ENCODE measurements around the gene RGS7BP. TPM values are rescaled to one million over a fixed set of nuclear protein-coding genes. Genes with fewer than 3 reads are reported as not detected.

Gene RGS7BP
- total and polyA plus RNA-seq, 2 of the 13 experiments (the other 11 are each of a cell fraction or from before 2014, with no cell fraction given) = not detected

GRCh38 chr5:64629841-64630240 is 124.0 kb downstream of the RGS7BP start:
- H3K9me3 ChIP-seq (ENCODE audit: low read length) = no peaks in the 10 kb centered on the region
- CTCF ChIA-PET (ENCODE audit: low intra/inter-chr PET ratio, low total read pairs) = no interaction called here
- in situ Hi-C loops (cut with HindIII; ENCODE audit: extremely low pct_ligation_motif_present, low pct_unique_long_range_greater_than_20kb) (loop anchor here (5.0 to 25.0 kb wide), 2 partner anchors 157 to 857 kb away; partner anchors contain the start of gene ADAMTS6), intact Hi-C loops (cut with micrococcal nuclease; ENCODE audit: unreplicated experiment) (no loop called here)
- 0% methylated on average over 2 of the region's 2 CpGs for WGBS (ENCODE audit: low lambda C conversion rate)
- H3K4me3 ChIP-seq (replicated peaks in 1 of 3; ENCODE audit: insufficient read depth in 1 of 3, low read depth in 2 of 3, low read length in 3 of 3) = no peak overlapping the region
- no peaks in the 10 kb centered on the region for H3K36me3 ChIP-seq (replicated peaks in 1 of 2; ENCODE audit: control insufficient read depth in 1 of 2, insufficient read depth in 2 of 2, low read length in 2 of 2)
- no peaks in the 10 kb centered on the region for H3K27me3 ChIP-seq (ENCODE audit: control insufficient read depth in 1 of 2, insufficient read depth in 2 of 2, low read length in 2 of 2)
- ATAC-seq = no peak
- no peak for DNase-seq (ENCODE audit: low spot score)
- H3K4me1 ChIP-seq (ENCODE audit: insufficient read depth, low read length) = no peaks in the 10 kb centered on the region
- H4K20me1 ChIP-seq (ENCODE audit: insufficient read depth, low read length) = no peaks in the 10 kb centered on the region
- POLR2A ChIA-PET = no interaction called here
- no peak overlapping the region for H2AFZ ChIP-seq (ENCODE audit: low read length)
- H3K9ac ChIP-seq (ENCODE audit: insufficient read depth, low read depth, low read length) = no peak overlapping the region
- FAIRE-seq = no peak
- no peak overlapping the region for H3K4me2 ChIP-seq (ENCODE audit: low read depth, low read length)
- no peak overlapping the region for H3K27ac ChIP-seq (ENCODE audit: extremely low read length, insufficient read depth, low read length)
- no peaks in the 10 kb centered on the region for H3K79me2 ChIP-seq (ENCODE audit: insufficient read depth, low read length)
- no TSS peak for BruUV-seq (replicated peaks)
- TF ChIP-seq GFI1 (CRISPR knock-in tag; IDR thresholded peaks at IDR 0.05; ENCODE audit: borderline replicate concordance) (no peak), SMC3 (IDR thresholded peaks at IDR 0.05; ENCODE audit: low read length) (no peak), ARID5B (CRISPR knock-in tag; IDR thresholded peaks at IDR 0.05) (no peak), KLF15 (CRISPR knock-in tag; IDR thresholded peaks at IDR 0.05; ENCODE audit: borderline replicate concordance) (no peak), PHF8 (CRISPR knock-in tag; IDR thresholded peaks at IDR 0.05) (no peak), SCMH1 (CRISPR knock-in tag; IDR thresholded peaks at IDR 0.05; ENCODE audit: borderline replicate concordance) (no peak), ATF3 (CRISPR knock-in tag; IDR thresholded peaks at IDR 0.05) (no peak), SNRNP70 (IDR thresholded peaks at IDR 0.05; ENCODE audit: low read depth, low read length) (no peak), CBX2 (IDR thresholded peaks at IDR 0.05; ENCODE audit: low read depth, low read length) (no peak), CBX2 (CRISPR knock-in tag; IDR thresholded peaks at IDR 0.05; ENCODE audit: low read depth) (no peak), FIP1L1 (IDR thresholded peaks at IDR 0.05; ENCODE audit: borderline replicate concordance, insufficient read depth, low read depth, low read length) (no peak), ZNF441 (CRISPR knock-in tag; IDR thresholded peaks at IDR 0.05; ENCODE audit: borderline replicate concordance) (no peak), ARID4A (CRISPR knock-in tag; IDR thresholded peaks at IDR 0.05; ENCODE audit: borderline replicate concordance) (no peak), YY1 (IDR thresholded peaks at IDR 0.05; ENCODE audit: insufficient read depth, insufficient replicate concordance, low read depth, low read length) (no peak), ZNF784 (CRISPR knock-in tag; IDR thresholded peaks at IDR 0.05; ENCODE audit: borderline replicate concordance) (no peak)
